HL-60 (cell line): ENCODE data around the gene CSDE1.

Experiments
- DNase-seq, 2 experiments: peaks; one replicate each; pipeline ENCODE4 v3.0.0-alpha.2; 2010 to 2020; ENCODE audit warnings: low read depth in 1 of 2, low spot score in 1 of 2
- H3K27ac ChIP-seq: fragments of 250-450 bp; sonication (Bioruptor Pico); replicated peaks from 2 replicates; pipeline ENCODE4 v1.5.1; 2020; ENCODE audit warnings: mild to moderate bottlenecking, moderate library complexity
- H3K27me3 ChIP-seq: fragments of 250-450 bp; sonication (Bioruptor Pico); 2 replicates; pipeline ENCODE4 v1.5.1; 2021; ENCODE audit warnings: mild to moderate bottlenecking, moderate library complexity; ENCODE audit not compliant: insufficient read depth, poor library complexity, severe bottlenecking
- H3K4me3 ChIP-seq: replicated peaks from 2 replicates; pipeline ENCODE4 v1.5.1; 2011; ENCODE audit warnings: mild to moderate bottlenecking, control low read depth, low read length; ENCODE audit not compliant: insufficient read depth
- CTCF ChIP-seq: IDR thresholded peaks from one replicate; pipeline ENCODE4 v1.5.1; 2011; ENCODE audit warnings: low read length, control low read depth, inconsistent platforms; ENCODE audit not compliant: insufficient read depth
- GABPA ChIP-seq: IDR thresholded peaks from 2 replicates; pipeline ENCODE4 v1.6.1; 2012; ENCODE audit warnings: low read depth
- POLR2AphosphoS5 ChIP-seq: IDR thresholded peaks from 2 replicates; pipeline ENCODE4 v1.6.1; 2012; ENCODE audit warnings: low read depth
- REST ChIP-seq: IDR thresholded peaks from 2 replicates; pipeline ENCODE4 v1.6.1; 2012; ENCODE audit warnings: low read depth; ENCODE audit not compliant: insufficient replicate concordance
- SPI1 ChIP-seq: IDR thresholded peaks from 2 replicates; pipeline ENCODE4 v1.6.1; 2012; ENCODE audit warnings: low read depth, mild to moderate bottlenecking, borderline replicate concordance

Gene CSDE1

GRCh38 chr1:114771992-114772391, 14.2 kb upstream of the CSDE1 start:
- Histone ChIP-seq H3K4me3 (no peak overlapping the region), H3K27ac (no peak overlapping the region), H3K27me3 (no peaks in the 10 kb centered on the region)
- no peak for DNase-seq
- TF ChIP-seq CTCF: no peak
- TF ChIP-seq SPI1: peak; percentile 84
- no peak for TF ChIP-seq REST
- TF ChIP-seq POLR2AphosphoS5: no peak
- no peak for TF ChIP-seq GABPA

- H3K4me3 ChIP-seq: no peak overlapping the region
- H3K27me3 ChIP-seq: no peaks in the 10 kb centered on the region
- DNase-seq: no peak
- TF ChIP-seq CTCF (no peak), REST (no peak), POLR2AphosphoS5 (no peak), SPI1 (no peak), GABPA (no peak)
- no peak overlapping the region for H3K27ac ChIP-seq
Measured at GRCh38 chr1:114770989-114771388, 13.2 kb upstream of the CSDE1 start.

- H3K27ac ChIP-seq: no peak overlapping the region
- no peaks in the 10 kb centered on the region for H3K27me3 ChIP-seq
- DNase-seq: no peak
- TF ChIP-seq CTCF: no peak
- TF ChIP-seq POLR2AphosphoS5: no peak
- no peak for TF ChIP-seq GABPA
- no peak for TF ChIP-seq SPI1
- TF ChIP-seq REST: no peak
- H3K4me3 ChIP-seq: no peak overlapping the region
Measured at GRCh38 chr1:114764689-114765088, 6.9 kb upstream of the CSDE1 start.
